ENCODE data around the gene CD74.

Gene CD74

DNA sequence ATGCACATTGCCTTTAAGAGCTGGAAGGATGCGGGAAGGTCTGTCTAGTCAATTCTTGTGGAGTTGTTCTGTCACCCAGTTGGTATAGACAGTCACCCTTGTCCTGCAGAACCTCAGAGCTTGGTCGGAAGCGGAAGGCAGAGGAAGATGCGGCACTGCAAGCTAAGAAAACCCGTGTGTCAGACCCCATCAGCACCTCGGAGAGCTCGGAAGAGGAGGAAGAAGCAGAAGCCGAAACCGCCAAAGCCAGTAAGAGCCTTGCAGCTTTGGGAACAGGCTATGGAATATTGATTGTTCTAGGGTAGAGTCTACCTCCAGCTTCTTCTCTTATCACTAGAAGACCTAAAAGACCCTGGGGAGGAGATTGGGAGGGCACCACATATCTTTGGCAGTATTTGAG is 48.7 kb downstream of the CD74 start:
- no peak for DNase-seq

DNA sequence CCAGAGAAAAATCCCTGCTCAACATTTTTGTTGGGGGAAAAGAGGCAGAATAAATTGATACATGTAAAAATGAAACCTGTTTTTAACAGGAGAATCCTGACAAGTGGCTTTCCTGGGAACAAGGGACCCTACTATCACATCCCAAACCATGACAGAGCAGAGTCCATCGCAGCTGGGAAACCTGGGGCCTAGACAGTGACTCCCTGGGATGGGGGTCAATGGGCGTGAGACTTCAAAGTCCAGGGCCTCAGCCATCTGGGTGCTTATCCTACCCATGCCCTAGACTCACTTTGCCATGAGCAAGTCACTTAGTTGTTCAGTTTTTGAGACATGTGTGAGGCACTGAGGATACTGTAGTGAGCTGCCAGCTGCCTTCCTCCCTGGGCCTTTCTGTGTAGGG is 49.5 kb downstream of the CD74 start:
- no peak for DNase-seq

DNA sequence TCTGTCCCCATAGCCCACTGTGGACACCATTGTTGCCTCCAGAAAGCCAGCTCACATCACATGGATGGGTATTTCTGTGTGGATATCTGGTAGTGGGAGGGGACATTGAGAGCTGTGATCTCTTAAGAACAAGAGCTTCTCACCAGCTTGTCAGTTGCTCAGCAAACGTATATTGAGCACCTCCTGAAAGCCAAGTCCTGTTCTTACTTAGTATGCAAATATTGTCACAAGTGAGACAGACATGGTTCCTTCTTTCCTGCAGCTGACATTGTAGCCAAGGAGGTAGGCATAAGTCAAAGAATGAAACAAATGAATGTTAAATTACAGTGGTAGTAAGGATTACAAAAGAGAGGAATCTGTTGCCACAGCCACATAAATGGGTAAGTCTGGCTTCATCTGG is 51.4 kb downstream of the CD74 start:
- DNase-seq, result no peak

DNA sequence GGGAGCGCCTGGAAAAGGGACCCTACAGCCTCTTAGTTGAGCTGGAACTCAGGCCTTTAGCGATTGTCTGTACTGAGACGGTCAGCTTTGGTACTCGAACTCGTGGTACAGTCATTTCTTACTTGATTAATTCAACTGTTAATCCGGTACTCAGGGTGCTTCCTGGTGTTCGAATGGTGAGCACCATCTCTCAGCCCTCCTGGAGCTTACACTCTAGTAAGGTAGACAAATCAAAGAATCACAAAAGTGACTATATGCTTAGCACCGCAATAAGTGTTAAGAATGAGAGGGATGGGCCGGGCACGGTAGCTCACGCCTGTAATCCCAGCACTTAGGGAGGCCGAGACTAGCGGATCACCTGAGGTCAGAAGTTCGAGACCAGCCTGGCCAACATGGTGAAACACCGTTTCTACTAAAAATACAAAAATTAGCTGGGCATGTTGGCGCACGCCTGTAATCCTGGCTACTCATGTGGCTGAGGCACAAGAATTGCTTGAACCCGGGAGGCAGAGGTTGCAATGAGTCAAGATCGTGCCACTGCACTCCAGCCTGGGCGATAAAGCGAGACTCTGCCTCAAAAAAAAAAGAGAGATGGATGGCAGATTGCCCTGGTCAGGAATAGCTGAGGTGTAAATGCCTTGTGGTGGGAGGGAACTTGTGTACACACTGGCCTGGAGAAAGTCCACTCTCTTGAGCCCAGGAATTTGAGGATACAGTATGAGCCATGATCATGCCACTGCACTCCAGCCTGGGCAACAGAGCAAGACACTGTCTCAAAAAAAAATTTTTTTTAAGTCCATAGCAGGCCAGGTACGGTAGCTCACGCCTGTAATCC is 54.2 kb downstream of the CD74 start:
- DNase-seq, result no peak

DNA sequence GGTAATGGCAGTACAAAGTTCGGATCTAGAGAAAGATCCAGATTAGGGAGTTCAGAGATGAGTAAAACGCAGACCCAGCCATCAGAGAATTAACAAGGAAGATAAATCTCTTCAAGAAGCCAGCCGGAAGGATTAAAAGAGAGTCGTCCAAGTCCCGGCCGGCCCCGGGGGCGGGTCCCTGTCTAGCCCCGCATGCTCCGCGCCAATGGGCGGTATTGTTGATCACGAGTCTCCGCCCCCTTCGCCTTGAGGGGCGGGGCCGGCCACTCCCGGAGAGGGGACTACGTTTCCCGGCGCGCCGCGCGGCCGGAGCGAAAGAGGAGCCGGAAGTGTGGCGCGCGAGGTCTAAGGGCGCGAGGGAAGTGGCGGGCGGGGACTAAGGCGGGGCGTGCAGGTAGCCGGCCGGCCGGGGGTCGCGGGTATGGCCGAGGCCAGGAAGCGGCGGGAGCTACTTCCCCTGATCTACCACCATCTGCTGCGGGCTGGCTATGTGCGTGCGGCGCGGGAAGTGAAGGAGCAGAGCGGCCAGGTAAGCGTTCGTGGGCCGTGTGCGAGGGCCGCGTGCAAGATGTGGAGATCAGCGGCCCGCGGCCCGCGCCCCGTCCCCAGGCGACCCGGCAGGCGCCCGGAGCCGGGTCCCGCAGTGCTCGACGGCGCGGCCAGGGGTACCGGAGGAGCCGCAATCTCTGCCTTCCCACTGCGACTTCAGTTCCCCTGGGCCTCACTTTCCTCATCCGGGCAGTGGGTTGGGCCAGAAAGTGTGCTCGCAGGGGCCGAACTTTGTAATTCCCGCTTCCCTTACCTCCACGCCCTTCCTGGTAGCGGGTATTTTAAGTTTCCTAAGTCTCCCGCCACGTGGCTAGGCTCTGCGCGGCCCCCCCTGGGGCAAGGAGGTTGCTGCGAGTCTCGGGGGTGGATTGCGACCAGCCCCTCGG is 55.1 kb downstream of the CD74 start, which contains the start of gene TCOF1:
TSS of gene TCOF1 (plus strand) at position 372 of the 935 bp plus-strand sequence. CDS start at position 422, 50 bp downstream.
- DNase-seq, result peak; percentile 38 to 98 (median 92)

DNA sequence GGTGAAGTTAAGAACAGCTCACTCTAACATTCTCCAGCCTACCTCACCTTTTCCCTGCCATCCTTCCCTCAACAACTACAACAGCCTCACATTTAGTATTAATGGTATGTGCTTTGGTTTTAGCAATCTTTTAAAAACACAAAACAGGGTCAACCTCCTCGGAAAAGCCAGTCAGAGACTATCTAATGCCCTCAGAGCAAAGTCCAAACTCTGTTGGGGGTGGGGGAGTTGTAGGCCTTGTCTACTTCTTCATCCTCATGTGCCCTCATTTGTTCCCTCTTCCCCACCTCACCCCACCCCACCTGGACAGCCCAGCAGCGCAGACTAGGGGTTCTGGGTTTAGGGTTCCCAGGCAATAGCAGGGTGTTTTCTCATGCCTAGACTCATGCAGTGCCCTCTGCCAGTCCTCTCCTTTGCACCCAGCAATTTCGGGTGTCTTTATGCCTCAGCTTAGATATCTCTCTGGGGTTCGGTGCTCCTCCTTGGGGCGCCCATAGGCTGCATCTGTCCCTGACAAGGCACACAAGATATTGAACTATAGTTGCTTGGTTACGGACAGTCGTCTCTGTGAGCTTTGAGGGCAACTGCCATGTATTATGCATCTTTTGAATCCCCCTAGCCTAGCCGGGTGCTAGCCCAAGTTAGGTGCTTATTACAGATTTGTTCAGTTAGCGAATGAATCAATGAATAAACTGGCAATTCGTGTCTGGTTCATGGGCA is 56.0 kb downstream of the CD74 start:
- no peak for DNase-seq

DNA sequence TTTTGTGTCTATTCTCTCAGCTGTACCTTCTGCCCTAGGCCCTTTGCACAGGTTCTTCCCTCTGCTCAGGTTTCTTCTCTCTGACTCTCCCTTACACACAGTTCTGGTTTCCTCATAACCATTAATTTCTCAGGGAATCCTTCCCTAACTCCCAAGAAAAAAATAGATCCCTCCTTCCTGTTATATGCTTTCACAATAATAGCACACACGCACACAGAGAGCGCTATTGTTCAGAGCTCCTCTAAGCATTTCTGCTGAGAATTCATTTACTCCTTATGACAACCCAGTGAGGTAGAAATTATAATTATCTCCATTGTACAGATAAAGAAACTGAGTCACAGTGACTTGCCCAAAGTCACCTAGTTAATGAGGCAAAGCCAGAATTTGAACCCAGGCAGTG is 56.9 kb downstream of the CD74 start:
- no peak for DNase-seq

DNA sequence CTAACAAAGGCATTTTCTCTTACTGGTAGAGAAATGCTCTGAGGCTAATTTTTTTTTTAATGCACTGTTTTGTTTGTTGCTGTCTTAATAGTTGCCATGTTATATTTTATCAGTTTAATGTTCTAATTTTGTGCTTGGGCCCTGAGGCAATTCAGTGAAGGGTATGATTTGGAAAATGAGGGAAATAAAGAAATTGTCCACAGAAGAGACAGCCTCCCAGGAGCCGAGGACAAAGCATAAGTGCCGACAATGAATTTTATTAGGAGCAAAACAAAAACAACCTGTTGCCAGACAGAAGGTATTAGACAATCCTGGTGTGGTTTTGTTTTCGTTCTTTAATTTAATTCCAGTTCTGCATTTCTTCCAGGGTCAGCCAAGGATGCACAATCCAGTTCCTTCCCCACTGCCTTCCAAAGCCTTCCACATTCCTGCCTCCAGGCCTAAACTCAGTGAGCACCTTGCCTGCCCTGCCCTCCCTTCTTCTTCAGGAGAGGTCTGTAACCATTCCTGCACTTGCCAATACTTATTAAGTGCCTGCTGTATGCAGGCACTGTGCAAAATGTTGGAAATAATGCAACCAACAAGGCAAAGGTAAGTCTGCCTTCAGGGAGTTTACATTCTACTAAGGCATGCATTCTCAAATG is 59.6 kb downstream of the CD74 start:
- no peak for DNase-seq

DNA sequence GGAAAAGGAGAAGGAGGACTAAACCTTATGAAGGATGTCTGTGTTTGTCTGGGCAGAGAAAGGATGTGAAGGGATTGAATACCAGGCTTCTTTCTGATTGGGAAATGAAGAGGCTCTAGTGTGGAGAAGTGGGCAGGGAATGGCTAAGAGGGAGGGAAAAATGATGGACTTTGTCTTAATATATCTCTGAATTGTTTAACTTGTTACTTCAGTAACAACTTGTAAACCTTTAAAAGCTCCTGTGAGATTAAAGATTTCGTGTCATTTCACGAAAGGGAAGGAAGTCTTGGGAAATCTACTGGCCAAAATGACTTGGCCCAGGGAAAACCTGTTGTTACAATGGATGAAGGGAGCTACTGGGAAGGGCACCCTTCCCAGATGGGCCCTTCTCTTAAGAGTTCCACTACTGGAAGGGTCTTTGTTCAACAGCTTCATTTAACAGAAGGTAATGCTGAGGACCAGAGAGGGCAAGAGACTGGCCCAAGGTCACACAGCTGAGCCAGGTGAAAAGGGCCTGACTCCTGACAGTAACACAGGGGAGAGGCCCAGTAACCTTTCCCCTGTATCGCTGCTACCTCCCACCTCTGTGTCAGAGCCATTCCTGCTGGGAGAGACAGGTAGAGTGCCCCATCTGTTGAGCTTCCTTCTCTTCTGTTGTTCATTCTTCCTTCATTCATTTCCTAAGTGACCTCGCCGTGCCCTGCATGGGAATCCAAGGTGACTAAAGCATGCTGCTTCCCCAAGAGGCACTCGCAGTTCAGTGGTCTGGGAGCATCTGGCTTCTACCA is 60.3 kb downstream of the CD74 start:
- DNase-seq, result no peak

Data from hypothalamus (tissue), 51 donors.